HG03442 (cell line): ENCODE data around the gene KLHL20.
A peak's percentile ranks its signal among the peaks of the same experiment; 100 is the strongest.
"Not testable (repeated sequence)": the region's sequence is repeated elsewhere in the genome, so short reads cannot be mapped to it uniquely, and the experiment has no call there.

Experiments
- ATAC-seq: cut with Tn5 transposase; IDR thresholded peaks from one replicate; pipeline ENCODE4 v1.9.1; 2021; ENCODE audit warnings: mild to moderate bottlenecking, moderate library complexity; ENCODE audit not compliant: unreplicated experiment

The KLHL20 gene

DNA sequence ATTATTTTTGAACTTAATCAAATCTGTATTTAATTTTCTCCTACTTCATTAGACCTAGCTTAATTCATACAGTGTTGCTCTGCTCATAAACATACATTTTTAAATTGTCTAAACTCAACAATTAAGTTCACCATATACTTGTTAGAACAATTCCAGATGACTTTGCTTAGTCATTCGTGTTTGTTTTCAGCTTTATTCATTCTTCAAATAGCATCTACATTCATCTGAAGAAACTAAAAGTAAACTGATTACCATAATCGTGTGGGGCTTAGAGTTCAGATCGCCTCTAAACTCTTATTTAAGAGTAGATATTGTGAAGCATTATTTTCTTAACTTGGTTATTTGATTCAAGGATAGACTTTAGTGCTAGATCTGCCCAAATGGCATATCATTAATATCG lies 34.4 kb downstream of the KLHL20 start:
- ATAC-seq: no peak

- no peak for ATAC-seq
Observed at GRCh38 chr1:173753830-173754229, 39.0 kb downstream of the KLHL20 start.

DNA sequence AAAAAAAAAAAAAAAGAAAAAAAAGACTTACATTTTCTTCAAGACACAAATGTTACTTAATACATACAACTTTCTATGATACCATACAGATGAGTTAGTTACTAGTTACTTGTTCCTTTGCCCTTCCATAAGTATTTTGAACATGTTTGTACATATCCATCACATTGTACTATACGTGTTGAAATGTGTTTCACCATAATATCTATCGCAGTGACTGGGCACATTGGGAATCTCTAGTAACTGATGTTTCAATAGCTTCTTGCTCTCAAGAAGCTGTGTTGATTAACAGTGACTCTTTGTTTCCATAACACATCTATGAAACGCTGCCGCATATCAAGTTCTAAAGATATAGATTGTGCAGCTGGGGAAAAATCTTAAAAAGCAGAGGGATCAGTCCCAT lies 42.9 kb downstream of the KLHL20 start:
- no peak for ATAC-seq

DNA sequence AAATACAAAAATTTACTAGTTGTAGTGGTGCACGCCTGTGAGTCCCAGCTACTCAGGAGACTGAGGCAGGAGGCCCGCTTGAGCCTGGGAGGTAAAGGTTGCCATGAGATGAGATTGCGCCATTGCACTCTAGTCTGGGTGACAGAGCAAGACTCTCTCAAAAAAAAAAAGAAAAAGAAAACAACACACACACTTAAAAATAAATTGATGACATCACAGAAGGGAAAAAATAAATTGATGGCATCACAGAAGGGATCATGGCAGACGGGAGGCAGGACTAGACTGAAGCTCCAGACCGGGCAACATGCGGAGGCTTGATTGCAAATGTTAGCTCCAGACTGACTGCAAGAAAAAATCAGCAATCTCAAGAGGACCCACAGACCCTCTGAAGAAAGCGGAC lies 43.3 kb downstream of the KLHL20 start:
- ATAC-seq: no peak

GRCh38 chr1:173758980-173759379 lies 44.2 kb downstream of the KLHL20 start:
- no peak for ATAC-seq

DNA sequence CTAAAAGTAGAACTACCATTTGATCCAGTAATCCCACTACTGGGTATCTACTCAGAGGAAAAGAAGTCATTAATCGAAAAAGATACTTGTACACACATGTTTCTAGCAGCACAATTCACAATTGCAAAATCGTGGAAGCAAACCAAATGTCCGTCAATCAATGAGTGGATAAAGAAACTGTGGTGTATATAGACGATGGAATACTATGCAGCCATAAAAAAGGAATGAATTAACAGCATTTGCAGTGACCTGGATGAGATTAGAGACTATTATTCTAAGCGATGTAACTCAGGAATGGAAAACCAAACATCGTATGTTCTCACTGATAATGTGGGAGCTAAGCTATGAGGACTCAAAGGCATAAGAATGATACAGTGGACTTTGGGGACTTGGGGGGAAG lies 49.5 kb downstream of the KLHL20 start:
- ATAC-seq: not testable (repeated sequence)

DNA sequence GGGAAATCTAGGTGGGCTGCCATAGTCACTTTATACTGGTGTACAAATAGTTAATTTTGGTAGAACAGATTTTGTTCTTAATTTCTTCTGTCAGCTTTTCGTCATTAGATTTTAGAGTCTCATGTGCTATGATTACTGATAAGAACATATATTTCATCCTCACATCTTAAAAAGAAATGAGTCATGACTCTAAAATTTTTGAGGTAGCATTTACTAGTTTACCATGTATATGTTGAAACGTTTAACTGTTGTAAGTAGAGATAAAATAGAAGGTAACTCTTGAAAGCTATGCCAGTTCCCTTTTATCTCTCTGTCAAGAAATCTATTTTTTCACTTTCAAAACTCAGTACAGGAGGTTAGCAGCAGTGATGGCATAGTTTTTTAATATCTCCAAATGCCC lies 53.4 kb downstream of the KLHL20 start:
- no peak for ATAC-seq

DNA sequence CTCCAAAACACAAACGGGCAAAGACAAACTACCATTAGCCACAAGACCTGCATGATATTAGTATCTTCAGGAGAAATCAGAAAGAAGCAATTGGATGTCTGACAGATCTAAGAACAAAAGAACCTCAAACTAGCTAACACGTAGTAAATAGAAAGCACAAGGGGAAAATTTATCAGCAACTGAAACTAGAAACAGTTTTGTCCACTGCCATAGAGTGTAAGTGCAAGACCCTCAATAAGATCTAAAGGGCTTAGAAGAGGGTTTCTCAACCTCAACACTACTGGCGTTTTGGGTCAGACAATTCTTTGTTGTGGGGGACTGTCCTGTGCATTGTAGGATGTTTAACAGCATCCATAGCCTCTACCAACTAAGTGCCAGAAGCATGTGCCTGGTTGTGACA lies 54.0 kb downstream of the KLHL20 start:
- ATAC-seq: no peak

DNA sequence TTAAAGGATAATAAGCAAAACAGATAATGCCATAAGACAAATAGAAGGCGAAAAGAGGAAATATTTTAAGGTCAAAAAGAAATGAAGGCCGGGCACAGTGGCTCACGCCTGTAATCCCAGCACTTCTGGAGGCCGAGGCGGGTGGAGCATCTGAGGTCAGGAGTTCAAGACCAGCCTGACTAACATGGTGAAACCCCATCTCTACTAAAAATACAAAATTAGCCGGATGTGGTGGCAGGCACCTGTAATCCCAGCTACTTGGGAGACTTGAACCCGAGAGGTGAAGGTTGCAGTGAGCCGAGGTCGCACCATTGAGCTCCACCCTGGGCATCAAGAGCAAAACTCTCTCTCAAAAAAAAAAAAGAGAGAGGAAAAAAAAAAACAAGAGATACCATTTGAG lies 55.5 kb downstream of the KLHL20 start:
- ATAC-seq: not testable (repeated sequence)

DNA sequence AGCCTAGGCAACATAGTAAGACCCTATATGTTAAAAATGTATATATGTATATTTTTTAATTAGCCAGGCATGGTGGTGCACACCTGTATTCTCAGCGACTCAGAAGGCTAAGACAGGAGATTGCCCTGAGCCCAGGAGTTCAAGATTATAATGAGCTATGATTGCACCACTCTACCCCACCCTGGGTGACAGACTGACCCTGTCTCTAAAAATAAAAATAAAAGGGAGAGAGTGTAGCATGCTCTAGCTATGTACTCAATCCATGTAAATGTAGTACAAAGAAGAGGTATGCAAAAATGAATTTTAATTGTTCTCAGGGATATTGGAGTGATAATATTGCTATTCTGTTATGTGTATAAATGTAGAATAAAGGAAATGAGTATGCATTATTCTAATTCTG lies 56.8 kb downstream of the KLHL20 start:
- ATAC-seq: no peak

GRCh38 chr1:173775578-173776226 lies 60.9 kb downstream of the KLHL20 start:
- no peak for ATAC-seq

DNA sequence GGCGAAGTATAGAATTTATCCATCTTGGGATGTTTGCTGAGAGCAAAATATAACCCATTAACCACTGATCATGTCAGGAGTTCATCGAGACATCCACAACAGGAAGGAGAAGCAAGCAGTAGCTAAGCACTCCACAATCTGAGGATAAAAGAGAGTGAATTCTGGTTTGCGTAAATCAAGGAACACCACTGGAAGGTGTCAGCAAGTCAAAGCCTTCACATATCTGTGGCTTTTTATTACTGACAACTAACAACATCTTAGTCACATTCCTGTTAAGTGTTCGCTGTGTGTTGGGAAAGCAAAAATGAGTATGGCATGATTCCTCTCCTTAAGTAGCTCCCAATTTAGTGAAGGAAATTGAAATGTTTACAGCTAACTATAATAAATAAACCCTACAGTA lies 65.2 kb downstream of the KLHL20 start:
- no peak for ATAC-seq

- no peak for ATAC-seq
Observed at GRCh38 chr1:173784997-173785396, 70.2 kb downstream of the KLHL20 start.

GRCh38 chr1:173789841-173790240 lies 75.1 kb downstream of the KLHL20 start:
- ATAC-seq: no peak

GRCh38 chr1:173798078-173798477 lies 83.3 kb downstream of the KLHL20 start:
- ATAC-seq: no peak

GRCh38 chr1:173799995-173800394 lies 85.2 kb downstream of the KLHL20 start:
- ATAC-seq: not testable (repeated sequence)

DNA sequence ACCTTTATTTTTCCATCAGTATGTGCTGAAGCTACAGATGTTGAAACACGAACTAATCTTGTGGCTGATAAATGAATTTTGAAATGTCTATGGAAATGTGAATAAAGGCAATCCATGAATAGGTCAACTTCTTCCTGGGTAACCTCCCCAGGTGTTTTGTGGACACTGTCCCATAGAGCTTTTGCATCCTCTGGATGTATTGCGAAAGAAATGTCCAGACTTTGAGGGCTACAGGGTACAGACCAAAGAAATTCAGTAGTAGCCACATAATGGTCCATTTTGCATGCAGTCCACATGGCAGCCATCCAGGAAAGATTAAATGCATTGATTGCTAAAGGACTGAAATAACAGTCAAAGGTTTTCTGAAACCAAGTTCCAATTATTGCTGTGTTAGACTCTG lies 88.2 kb downstream of the KLHL20 start:
- ATAC-seq: no peak

DNA sequence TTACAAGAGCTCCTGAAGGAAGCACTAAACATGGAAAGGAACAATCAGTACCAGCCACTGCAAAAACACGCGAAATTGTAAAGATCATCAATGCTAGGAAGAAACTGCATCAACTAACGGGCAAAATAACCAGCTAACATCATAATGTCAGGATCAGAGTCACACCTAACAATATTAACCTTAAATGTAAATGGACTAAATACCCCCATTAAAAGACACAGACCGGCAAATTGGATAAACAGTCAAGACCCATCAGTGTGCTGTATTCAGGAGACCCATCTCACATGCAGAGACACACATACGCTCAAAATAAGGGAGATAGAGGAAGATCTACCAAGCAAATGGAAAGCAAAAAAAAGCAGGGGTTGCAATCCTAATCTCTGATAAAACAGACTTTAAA lies 98.9 kb downstream of the KLHL20 start:
- ATAC-seq: not testable (repeated sequence)

DNA sequence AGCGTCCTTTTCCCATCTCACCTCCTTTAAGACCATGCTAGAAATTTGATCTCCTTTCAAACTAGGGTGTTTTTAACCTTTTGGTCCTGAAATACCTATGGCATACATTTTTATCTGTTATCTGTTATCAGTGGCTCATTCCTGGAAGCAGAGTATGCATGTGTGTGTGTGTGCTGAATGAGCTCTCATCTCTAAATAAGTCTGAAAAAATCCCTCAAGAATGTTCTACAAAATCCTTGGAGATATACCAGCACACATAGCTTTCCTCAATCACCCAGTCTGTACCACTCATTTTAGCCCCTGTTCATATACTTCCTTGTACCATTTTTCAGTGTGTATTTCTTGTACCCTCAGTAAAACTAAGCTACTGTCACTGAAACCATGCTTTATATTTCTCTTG lies 103.7 kb downstream of the KLHL20 start:
- no peak for ATAC-seq

GRCh38 chr1:173821680-173822079 lies 106.9 kb downstream of the KLHL20 start:
- ATAC-seq: no peak

- ATAC-seq: peak; percentile 40
Observed at GRCh38 chr1:173823781-173824314, 109.1 kb downstream of the KLHL20 start.

GRCh38 chr1:173824315-173825081 lies 109.7 kb downstream of the KLHL20 start, which contains the start of the genes CENPL and DARS2:
TSS of gene CENPL (minus strand) at chr1:173824883. CDS start at chr1:173811299, 13,584 bp downstream.
TSS of gene DARS2 (plus strand) at chr1:173824673. CDS start at chr1:173825230, 557 bp downstream.
- peak; percentile 87 for ATAC-seq
